ENCODE data around the gene S100A13. TPM values are rescaled to one million over a fixed set of nuclear protein-coding genes. Genes with fewer than 3 reads are reported as not detected.
"Not testable (repeated sequence)": the region's sequence is repeated elsewhere in the genome, so short reads cannot be mapped to it uniquely, and the experiment has no call there.

S100A13 gene
- polyA plus RNA-seq, 1 experiment = 313 TPM

DNA sequence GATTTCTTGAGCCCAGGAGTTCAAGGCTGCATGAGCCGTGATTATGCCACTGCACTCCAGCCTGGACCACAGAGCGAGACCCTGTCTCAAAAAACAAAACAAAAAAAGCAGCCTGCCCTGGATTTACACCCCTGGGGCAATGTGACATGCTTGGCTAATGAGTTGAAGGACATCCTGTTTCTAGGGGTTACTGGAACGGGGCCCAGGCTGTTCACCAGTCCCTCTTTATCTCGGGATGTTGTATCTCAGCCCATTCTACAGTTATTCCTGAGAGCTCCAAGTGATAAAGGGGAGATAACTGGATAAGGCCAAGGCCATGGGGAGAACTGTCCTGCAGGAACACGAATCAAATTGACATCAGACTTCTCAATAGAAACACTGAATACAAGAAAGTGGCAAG, 40.0 kb downstream of the S100A13 start:
- POLR2A ChIA-PET = no interaction called here
- CTCF ChIA-PET = interaction anchor here (1.0 kb wide), 1 partner anchor 30 kb away, joined by 4 read pairs; no protein-coding TSS in a partner anchor

DNA sequence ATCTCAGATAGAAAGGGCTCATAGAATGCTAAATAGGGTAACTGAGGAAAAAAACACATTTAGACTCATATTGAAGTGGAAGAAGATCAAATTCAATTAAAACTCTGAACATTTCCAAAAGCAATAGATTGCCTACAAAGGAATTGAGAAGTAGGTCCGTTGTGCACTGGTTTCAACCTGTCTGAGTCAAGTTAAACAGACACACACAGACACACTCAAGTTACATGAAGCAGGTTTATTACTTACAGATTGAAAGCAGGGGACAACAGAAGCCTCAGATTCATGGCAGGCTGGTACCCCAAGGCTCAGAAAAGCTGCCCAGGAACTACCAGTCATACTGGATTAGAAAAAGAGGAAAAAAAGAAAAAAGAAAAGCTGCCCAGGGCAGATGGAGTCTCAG, 41.0 kb downstream of the S100A13 start:
- no peak overlapping the region for H3K4me3 ChIP-seq (ENCODE audit: low read depth, low read length)
- POLR2A ChIA-PET = no interaction called here

More for the DNA sequence above, 40.0 kb downstream of the S100A13 start:
- no peaks in the 10 kb centered on the region for H3K36me3 ChIP-seq (ENCODE audit: control insufficient read depth, insufficient read depth, low read length)
- DNase-seq (ENCODE audit: low read depth) = no peak
- no peak overlapping the region for H3K4me3 ChIP-seq (ENCODE audit: low read depth, low read length)
- H3K27me3 ChIP-seq (ENCODE audit: control insufficient read depth, insufficient read depth, low read length) = no peaks in the 10 kb centered on the region
- TF ChIP-seq, protein P1, sequence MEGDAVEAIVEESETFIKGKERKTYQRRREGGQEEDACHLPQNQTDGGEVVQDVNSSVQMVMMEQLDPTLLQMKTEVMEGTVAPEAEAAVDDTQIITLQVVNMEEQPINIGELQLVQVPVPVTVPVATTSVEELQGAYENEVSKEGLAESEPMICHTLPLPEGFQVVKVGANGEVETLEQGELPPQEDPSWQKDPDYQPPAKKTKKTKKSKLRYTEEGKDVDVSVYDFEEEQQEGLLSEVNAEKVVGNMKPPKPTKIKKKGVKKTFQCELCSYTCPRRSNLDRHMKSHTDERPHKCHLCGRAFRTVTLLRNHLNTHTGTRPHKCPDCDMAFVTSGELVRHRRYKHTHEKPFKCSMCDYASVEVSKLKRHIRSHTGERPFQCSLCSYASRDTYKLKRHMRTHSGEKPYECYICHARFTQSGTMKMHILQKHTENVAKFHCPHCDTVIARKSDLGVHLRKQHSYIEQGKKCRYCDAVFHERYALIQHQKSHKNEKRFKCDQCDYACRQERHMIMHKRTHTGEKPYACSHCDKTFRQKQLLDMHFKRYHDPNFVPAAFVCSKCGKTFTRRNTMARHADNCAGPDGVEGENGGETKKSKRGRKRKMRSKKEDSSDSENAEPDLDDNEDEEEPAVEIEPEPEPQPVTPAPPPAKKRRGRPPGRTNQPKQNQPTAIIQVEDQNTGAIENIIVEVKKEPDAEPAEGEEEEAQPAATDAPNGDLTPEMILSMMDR (IDR thresholded peaks at IDR 0.05; ENCODE audit: insufficient read depth, low read depth, low read length) = no peak

DNA sequence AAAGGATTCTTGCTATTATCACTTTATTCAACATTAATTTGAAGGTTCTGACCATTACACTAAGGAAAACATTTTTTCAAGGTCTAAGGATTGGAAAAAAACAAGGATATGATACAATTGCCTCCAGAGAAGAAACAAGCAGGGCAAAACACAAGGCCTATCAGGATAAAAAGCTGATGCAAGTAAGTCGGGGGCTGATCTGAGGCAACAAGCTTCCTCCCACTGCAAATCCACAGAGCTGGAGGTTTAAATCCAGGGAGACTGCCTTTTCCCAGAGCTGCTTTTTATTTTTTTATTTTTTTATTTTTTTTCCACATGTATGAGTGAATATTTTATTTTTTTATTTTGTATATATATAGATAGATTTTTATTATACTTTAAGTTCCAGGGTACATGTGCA, 42.3 kb downstream of the S100A13 start:
- no peak for DNase-seq (ENCODE audit: low read depth)
- Histone ChIP-seq H3K36me3 (ENCODE audit: control insufficient read depth, insufficient read depth, low read length) (no peaks in the 10 kb centered on the region), H3K4me3 (ENCODE audit: low read depth, low read length) (no peak overlapping the region), H3K27me3 (ENCODE audit: control insufficient read depth, insufficient read depth, low read length) (no peaks in the 10 kb centered on the region)
- TF ChIP-seq, protein P1 (IDR thresholded peaks at IDR 0.05; ENCODE audit: insufficient read depth, low read depth, low read length) = no peak
- POLR2A ChIA-PET = no interaction called here
- CTCF ChIA-PET = interaction anchor here (0.7 to 1.7 kb wide), 6 partner anchors 8 to 252 kb away, joined by 3 to 8 read pairs (median 4); partner anchors contain the start of gene S100A13

More for the DNA sequence above, 41.0 kb downstream of the S100A13 start:
- Histone ChIP-seq H3K27me3 (ENCODE audit: control insufficient read depth, insufficient read depth, low read length) (no peaks in the 10 kb centered on the region), H3K36me3 (ENCODE audit: control insufficient read depth, insufficient read depth, low read length) (no peaks in the 10 kb centered on the region)
- CTCF ChIA-PET = interaction anchor here (1.1 to 1.7 kb wide), 2 partner anchors 14 to 76 kb away, joined by 3 to 8 read pairs; no protein-coding TSS in a partner anchor
- TF ChIP-seq, protein P1 (IDR thresholded peaks at IDR 0.05; ENCODE audit: insufficient read depth, low read depth, low read length) = no peak
- no peak for DNase-seq (ENCODE audit: low read depth)

DNA sequence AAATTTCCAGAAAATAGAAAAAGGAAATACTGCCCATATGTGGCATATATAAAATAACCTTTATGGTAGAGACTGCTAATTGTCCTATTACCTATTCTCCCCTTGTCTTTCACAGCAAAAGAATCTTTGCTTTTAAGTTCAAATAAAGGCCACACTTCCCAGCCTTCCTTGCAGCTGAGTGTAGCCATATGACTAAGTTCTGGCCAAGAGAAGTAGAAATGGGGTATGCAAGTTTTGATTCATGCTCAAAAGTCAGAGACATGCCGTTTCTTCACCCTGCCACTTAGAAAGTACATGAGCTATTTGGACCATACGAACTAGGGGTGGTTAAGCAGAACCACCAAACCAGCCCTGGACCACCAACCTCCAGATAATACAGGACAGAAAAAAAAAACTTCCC, 43.3 kb downstream of the S100A13 start:
- TF ChIP-seq, protein P1 (IDR thresholded peaks at IDR 0.05; ENCODE audit: insufficient read depth, low read depth, low read length) = no peak
- ChIA-PET POLR2A (no interaction called here), CTCF (interaction anchor here (0.6 to 1.0 kb wide), 3 partner anchors 9 to 34 kb away, joined by 3 to 4 read pairs (median 3); no protein-coding TSS in a partner anchor)
- Histone ChIP-seq H3K4me3 (ENCODE audit: low read depth, low read length) (no peak overlapping the region), H3K36me3 (ENCODE audit: control insufficient read depth, insufficient read depth, low read length) (no peaks in the 10 kb centered on the region), H3K27me3 (ENCODE audit: control insufficient read depth, insufficient read depth, low read length) (no peaks in the 10 kb centered on the region)
- no peak for DNase-seq (ENCODE audit: low read depth)

DNA sequence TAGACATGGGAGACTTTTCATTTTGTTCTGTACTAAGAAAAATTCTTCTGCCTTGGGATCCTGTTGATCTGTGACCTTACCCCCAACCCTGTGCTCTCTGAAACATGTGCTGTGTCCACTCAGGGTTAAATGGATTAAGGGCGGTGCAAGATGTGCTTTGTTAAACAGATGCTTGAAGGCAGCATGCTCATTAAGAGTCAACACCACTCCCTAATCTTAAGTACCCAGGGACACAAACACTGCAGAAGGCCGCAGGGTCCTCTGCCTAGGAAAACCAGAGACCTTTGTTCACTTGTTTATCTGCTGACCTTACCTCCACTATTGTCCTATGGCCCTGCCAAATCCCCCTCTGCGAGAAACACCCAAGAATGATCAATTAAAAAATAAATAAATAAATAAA, 43.8 kb downstream of the S100A13 start:
- POLR2A ChIA-PET; DNase-seq (ENCODE audit: low read depth); H3K36me3 ChIP-seq (ENCODE audit: control insufficient read depth, insufficient read depth, low read length); H3K4me3 ChIP-seq (ENCODE audit: low read depth, low read length); H3K27me3 ChIP-seq (ENCODE audit: control insufficient read depth, insufficient read depth, low read length): not testable (repeated sequence)
- CTCF ChIA-PET = interaction anchor here (0.6 kb wide), 2 partner anchors 14 to 34 kb away, joined by 3 read pairs; no protein-coding TSS in a partner anchor

DNA sequence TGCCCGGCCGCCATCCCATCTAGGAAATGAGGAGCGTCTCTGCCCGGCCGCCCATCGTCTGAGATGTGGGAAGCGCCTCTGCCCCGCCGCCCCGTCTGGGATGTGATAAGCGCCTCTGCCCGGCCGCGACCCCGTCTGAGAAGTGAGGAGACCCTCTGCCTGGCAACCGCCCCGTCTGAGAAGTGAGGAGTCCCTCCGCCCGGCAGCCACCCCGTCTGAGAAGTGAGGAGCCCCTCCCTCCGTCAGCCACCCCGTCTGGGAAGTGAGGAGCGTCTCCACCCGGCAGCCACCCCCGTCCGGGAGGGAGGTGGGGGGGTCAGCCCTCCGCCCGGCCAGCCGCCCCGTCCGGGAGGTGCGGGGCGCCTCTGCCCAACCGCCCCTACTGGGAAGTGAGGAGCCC, 44.5 kb downstream of the S100A13 start:
- H3K4me3 ChIP-seq (ENCODE audit: low read depth, low read length); H3K27me3 ChIP-seq (ENCODE audit: control insufficient read depth, insufficient read depth, low read length); POLR2A ChIA-PET; DNase-seq (ENCODE audit: low read depth); H3K36me3 ChIP-seq (ENCODE audit: control insufficient read depth, insufficient read depth, low read length); CTCF ChIA-PET: not testable (repeated sequence)

All from BJ (cell line).